Body of pancreas (tissue), 4 donors: ENCODE results near the gene CCM2.

ENCODE experiments used
- CTCF ChIP-seq, 7 experiments: fragments of 450-650 bp in 4 of 7; fragments of 200-600 bp in 3 of 7; sonication (generic) in 3 of 7; IDR thresholded peaks; one replicate each; pipeline ENCODE4 v1.5.1; 2016 to 2019; ENCODE audit warnings: antibody characterized with exemption in 7 of 7
- POLR2A ChIP-seq, 3 donors: fragments of 450-650 bp; IDR thresholded peaks; one replicate each; pipeline ENCODE4 v1.6.1; 2016; ENCODE audit warnings: antibody characterized with exemption in 3 of 3, mild to moderate bottlenecking in 2 of 3

DNA sequence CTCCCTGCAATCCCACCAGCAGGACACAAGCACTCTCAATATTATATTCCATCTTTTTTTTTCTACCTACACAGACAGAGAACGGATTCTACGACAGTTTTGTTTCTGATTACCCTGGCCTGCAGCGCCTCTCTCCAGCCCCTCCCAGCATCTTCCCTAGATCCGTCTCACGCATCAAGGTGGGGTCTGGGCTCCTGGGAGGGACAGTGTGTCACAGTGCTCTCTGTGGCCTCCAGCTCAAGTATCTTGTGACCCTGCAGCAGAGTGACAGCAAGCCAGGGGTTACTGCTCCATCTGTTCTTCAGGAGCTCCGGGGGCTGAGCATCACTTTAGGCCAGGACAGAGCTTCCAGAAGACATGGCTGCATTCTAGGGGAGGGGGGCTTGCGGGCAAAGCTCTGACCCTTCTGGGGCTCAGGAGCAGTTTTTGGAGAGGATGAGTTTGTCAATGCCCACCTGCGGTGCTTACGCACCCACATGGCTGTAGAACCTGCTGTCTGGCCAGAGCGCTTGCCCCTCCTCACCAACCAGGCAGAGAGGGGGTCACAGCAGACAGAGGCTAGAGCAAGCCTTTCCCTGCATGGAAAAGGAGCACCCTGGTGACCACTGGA lies 43.7 kb upstream of the CCM2 start:
- TF ChIP-seq CTCF (IDR thresholded peaks at IDR 0.05): no peak
- TF ChIP-seq POLR2A (IDR thresholded peaks at IDR 0.05): no peak
